Testis (tissue), 2 donors: ENCODE results near the gene KCTD16.

Experiments
- CTCF ChIP-seq, 3 experiments: fragments of 450-650 bp in 2 of 3; fragments of 200-600 bp in 1 of 3; sonication (generic) in 1 of 3; IDR thresholded peaks; one replicate each; pipeline ENCODE4 v1.5.1; 2016 to 2019; ENCODE audit warnings: antibody characterized with exemption in 3 of 3, mild to moderate bottlenecking in 2 of 3, moderate library complexity in 1 of 3
- POLR2A ChIP-seq: fragments of 450-650 bp; IDR thresholded peaks from one replicate; pipeline ENCODE4 v1.6.1; 2017; ENCODE audit warnings: antibody characterized with exemption, mild to moderate bottlenecking, moderate library complexity

DNA sequence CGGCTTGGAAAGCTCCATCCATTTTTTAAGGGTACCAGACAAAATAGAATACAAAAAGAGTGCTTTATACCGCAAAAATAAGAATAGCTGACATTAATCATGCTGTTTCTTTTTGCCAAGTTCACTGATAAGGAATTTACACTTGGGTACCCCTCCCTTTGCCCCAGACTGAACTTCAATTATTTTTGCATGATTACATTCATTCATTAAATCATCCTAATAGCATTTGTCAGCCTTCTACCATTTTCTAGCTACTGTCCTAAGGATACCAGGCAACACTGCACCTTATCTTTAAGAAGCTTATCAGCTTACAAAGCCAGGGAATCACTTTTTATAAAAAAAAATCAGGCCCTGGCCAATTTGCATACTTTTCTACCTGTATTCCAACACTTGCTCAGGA is 48.6 kb upstream of the KCTD16 start:
- TF ChIP-seq CTCF (IDR thresholded peaks at IDR 0.05): no peak
- no peak for TF ChIP-seq POLR2A
